GM18526 (cell line): ENCODE results near the gene PCNX1.

Experiments
- POLR2A ChIP-seq: IDR thresholded peaks from 3 replicates; pipeline ENCODE4 v1.6.1; 2011; ENCODE audit not compliant: insufficient read length; ENCODE audit errors: extremely low read depth

PCNX1 gene

GRCh38 chr14:70981000-70981952, 74.0 kb downstream of the PCNX1 start:
- no peak for TF ChIP-seq POLR2A

- TF ChIP-seq POLR2A, result no peak
These were observed 74.9 kb downstream of the PCNX1 start for GRCh38 chr14:70982200-70982599.

GRCh38 chr14:70987041-70987440, 79.8 kb downstream of the PCNX1 start:
- no peak for TF ChIP-seq POLR2A

GRCh38 chr14:70988452-70988851, 81.2 kb downstream of the PCNX1 start:
- no peak for TF ChIP-seq POLR2A

- TF ChIP-seq POLR2A, result no peak
These were observed 86.7 kb downstream of the PCNX1 start for GRCh38 chr14:70993931-70994330.

GRCh38 chr14:70995211-70995610, 88.0 kb downstream of the PCNX1 start:
- TF ChIP-seq POLR2A, result no peak

- TF ChIP-seq POLR2A, result no peak
These were observed 88.4 kb downstream of the PCNX1 start for GRCh38 chr14:70995671-70996070.

GRCh38 chr14:70999117-70999516, 91.9 kb downstream of the PCNX1 start:
- TF ChIP-seq POLR2A, result no peak

- no peak for TF ChIP-seq POLR2A
These were observed 92.8 kb downstream of the PCNX1 start for GRCh38 chr14:71000091-71000490.

GRCh38 chr14:71001742-71002141, 94.5 kb downstream of the PCNX1 start:
- TF ChIP-seq POLR2A, result no peak

GRCh38 chr14:71003156-71003555, 95.9 kb downstream of the PCNX1 start:
- no peak for TF ChIP-seq POLR2A

GRCh38 chr14:71004481-71004880, 97.2 kb downstream of the PCNX1 start:
- TF ChIP-seq POLR2A, result no peak

GRCh38 chr14:71005076-71005475, 97.8 kb downstream of the PCNX1 start:
- TF ChIP-seq POLR2A, result no peak

- TF ChIP-seq POLR2A, result no peak
These were observed 98.9 kb downstream of the PCNX1 start for GRCh38 chr14:71006200-71006563.

- no peak for TF ChIP-seq POLR2A
These were observed 104.2 kb downstream of the PCNX1 start for GRCh38 chr14:71011479-71011878.

- TF ChIP-seq POLR2A, result no peak
These were observed 105.6 kb downstream of the PCNX1 start for GRCh38 chr14:71012888-71013287.
